ENCODE results near the gene IL2RA.
A peak's percentile ranks its signal among the peaks of the same experiment; 100 is the strongest.
"Not testable (repeated sequence)": the region's sequence is repeated elsewhere in the genome, so short reads cannot be mapped to it uniquely, and the experiment has no call there.

The IL2RA gene

GRCh38 chr10:6011558-6011957 lies 50.6 kb downstream of the IL2RA start:
- DNase-seq, result no peak

DNA sequence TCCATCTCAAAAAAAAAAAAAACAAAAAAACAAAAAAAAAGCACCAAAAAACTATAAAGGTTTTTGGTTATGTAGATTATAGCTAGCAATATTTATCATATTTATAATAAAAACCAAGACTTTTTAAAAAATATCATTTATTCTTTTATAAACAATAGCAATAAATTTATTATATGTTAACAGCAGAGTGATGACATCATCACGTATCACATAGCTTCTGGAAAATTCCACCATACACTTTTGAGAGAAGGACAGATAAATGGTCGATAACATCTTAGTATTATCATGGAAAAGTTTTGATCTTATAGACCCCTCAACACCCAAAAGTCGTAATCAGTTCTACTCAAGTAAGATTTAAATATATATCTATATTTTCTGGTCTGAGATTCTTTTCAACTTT lies 51.6 kb downstream of the IL2RA start:
- no peak for DNase-seq

DNA sequence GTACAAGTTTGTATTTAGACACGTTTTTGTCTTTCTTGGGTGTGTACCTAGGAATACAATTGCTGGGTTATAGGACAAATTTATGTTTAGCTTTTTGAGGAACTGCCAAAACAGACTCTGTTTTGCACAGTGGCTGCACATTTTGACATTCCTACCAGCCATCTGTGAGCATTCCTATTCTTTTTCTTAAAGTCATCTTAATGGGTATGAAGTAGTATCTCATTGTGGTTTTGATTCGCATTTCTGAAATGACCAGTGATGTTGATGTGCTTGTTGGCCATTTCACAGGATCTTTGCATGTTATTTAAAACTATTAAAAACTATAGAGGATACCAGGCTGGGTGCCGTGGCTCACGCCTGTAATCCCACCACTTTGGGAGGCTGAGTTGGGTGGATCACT lies 52.2 kb downstream of the IL2RA start:
- no peak for DNase-seq

DNA sequence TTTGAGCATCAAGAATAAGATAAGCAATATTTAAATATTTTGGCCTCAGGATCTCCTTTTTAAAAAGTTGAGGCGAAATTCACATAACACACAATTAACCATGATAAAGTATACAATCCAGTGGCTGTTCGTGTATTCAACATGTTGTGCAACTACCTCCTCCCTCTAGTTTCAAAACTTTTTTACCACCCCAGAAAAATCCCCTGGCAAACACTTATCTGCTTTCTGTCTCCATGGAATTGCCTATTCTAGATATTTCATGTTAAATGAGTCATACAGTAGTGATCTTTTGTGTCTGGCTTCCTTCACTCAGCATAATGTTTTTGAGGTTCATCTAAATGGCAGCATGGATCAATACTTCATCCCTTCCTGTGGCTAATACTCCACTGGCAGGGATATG lies 53.0 kb downstream of the IL2RA start:
- DNase-seq, result no peak

DNA sequence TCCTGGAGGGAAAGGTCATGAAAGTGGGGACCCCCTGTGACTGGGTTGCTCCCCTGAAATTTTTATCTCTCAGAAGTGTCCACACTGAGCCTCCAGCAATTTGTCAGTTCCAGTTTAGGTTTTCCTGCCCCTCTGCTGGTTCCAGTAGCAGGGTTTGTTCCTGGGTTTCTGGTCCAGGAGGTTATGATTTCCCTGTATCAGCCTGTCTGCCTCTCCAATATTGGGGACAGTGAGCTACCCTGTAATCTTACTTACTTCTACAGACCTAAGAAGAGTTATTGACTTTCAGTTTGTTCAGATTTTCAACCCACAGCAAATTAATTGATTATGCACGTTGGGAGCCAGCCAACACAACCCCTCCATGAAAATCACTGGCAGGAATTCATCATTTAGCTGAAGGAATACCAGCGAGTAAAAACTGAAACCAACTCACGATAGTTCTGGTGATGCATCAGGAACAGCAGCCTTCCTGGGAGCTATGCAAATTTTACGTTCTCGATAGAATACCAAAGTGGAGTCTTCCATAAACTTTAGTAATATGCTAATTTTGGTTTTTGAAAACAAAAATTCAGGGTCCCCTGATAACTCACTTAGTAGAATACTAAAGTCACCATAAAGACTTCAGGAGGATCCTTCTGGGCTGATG lies 53.5 kb downstream of the IL2RA start:
- DNase-seq, result no peak

DNA sequence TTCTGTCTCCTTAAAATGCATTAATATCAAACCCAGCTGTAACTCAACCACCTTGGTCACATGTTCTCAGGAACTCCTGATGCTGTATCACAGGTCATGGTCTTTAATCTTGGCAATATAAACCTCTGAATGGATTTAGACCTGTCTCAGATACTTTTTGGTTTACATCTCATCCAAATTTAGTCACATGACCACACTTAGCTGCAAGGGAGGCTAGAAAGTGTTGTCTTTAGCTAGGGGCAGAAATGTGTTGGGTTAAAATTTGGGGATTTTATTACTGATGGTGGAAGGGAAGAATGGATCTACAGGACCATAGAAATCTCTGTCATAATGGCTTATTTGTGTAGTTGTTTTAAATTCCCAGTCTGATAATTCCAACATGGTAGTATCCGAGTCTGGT lies 55.2 kb downstream of the IL2RA start:
- no peak for DNase-seq

GRCh38 chr10:6006546-6006945 lies 55.6 kb downstream of the IL2RA start:
- DNase-seq, result no peak

- no peak for DNase-seq
Observed at GRCh38 chr10:6005856-6006395, 56.2 kb downstream of the IL2RA start.

GRCh38 chr10:6005161-6005804 lies 56.9 kb downstream of the IL2RA start:
- DNase-seq, result not testable (repeated sequence)

- no peak for DNase-seq
Observed at GRCh38 chr10:6002809-6003510, 59.2 kb downstream of the IL2RA start.

DNA sequence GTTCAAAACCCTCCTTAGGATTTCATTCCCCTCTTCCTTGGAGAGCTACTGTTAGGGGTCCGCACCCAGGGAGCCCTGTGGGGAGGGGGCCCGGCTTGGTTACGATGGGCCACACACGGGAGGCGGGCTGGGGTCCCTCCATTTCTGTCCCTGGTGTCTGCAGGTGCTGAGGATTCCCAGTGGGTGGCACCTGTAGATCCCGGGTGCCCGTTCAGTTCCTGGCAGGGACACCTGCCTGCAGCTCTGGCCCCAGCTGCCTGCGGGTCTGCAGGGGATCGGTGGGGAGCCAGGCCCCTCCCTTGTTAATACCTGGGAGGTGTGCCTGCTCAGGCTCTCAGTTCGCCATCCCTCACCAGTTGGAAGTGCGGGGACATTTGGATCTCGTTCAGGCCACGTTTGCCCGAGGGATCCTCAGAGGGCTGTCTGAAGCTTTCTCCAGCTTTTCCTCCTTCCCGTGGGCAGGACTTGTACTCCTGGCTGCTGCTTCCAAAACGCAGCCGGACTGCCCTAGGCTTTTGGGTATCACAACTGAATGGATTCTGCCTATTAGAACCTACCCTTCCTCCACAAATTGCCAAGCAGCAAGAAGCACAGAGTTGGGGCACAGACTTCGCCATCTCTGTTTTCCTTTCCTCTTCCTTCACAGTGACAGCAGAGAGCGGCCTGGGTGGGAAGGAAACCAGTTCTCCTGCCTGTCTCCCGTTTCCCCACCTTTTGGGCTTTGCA lies 62.6 kb downstream of the IL2RA start:
- no peak for DNase-seq

GRCh38 chr10:5996696-5997095 lies 65.5 kb downstream of the IL2RA start:
- DNase-seq, result no peak

- no peak for DNase-seq
Observed at GRCh38 chr10:5992398-5992797, 69.8 kb downstream of the IL2RA start.

DNA sequence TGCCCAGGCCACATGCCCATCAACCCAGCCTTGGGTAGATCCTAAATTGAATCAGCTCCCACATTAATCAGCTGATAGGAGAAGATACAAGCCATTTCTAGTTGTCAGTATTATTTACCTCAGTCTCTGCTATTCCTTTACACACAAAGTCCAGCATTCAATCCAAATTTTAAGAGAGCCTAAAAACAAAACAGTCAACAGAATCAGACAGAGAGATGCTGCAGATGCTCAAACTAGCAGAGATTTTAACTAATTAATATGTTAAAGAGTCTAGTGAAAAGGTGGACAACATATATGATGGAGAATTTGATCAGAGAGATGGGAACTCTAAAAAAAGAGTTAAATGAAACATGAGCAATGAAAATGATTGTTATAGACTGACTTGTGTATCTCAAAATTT lies 70.5 kb downstream of the IL2RA start:
- DNase-seq, result no peak

DNA sequence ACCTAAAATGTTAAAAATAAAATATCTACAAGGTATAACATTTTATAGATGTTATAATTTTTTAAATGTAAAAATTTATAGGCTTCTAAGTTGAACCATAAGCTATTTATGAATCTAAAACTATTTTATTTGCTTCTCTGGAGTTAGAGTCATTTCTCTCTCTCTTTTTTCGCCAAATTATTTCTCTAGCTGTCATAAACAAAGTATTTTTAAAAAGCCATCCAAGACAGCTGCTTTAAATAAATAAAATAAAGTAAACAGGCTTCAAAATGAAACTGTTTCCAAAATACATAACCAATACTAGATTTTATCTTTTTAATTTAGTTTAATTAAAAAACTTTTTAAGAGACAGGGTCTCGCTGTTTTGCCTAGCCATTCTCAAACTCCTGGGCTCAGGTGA lies 72.4 kb downstream of the IL2RA start:
- DNase-seq, result no peak

DNA sequence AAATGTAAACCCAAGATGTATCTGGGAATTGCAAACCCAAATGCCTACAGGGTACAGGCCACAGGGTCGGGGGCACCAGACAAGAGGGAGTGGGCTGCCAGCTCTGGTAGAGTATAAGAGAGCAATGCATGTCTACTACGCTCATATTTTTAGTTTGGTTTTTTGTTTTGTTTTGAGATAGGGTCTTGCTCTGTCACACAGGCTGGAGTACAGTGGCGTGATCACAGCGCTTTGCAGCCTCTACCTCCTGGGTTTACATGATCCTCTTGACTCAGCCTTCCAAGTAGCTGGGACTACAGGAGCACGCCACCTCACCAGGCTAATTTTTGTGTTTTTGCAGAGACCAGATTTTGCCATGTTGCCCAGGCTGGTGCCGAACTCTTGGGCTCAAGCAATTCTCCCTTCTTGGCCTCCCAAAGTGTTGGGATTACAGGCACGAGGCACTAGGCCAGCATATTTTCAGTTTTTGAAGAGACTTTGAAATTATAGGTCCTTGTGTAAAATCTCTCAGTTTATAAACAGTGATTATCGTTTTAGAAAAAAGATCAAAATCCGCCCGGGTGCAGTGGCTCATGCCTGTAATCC lies 73.7 kb downstream of the IL2RA start:
- no peak for DNase-seq

DNA sequence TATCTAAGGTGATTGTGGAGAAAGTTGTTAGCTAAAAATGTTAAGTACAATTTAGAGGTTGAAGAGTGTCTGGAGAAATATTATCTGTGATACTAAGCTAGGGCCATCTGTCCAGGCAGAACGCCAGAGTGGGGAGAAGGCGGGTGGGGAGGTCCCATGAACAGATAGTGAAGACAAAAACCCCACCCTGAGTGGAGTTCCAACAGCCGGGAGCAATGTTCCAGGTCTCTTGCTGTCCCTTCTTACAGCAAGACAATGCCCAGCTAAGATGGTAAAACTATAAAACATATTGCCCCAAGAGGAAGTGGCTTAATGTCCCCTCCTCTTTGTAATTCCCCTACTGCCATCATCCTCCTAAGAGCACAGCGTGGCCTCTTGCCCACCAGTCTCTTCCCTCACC lies 74.4 kb downstream of the IL2RA start:
- no peak for DNase-seq

DNA sequence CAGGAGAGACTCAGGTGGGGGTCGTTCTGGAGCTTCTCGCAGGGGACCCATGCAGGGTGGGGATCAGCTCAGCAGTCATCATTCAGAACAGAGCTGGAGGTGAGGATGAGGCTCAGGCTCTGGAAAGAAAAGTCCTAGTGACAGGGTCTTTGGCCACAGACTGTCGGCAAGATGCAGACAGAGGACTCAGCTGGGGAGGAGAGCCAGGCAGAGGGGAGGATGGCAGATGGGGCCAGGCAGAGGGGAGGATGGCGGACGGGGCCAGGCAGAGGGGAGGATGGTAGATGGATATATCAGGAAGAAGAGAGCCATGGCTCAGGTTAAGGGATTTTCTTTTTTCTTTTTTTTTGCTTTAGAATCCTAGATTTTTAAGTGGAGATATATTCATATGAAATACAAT lies 77.1 kb downstream of the IL2RA start:
- no peak for DNase-seq

DNA sequence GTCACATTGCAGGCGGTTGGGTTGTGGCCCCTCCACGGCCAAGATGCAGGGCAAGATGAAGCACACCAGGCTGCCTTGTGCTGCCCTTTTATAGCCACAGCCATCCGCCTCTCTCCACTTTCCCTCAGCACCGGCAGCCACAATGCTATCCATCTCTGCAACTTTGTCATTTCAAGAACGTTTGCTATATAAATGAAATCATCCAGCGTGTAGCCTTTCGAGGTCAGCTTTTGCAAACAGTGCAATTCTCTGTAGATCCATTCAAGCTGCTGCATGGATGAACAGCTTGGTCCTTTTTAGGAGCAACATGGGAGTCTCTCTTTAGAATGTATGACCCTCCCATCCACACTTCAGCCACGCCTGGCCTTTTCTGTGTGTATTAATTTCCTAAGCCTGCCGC lies 78.4 kb downstream of the IL2RA start:
- DNase-seq, result no peak

- DNase-seq, result no peak
Observed at GRCh38 chr10:5981529-5981928, 80.6 kb downstream of the IL2RA start.

DNA sequence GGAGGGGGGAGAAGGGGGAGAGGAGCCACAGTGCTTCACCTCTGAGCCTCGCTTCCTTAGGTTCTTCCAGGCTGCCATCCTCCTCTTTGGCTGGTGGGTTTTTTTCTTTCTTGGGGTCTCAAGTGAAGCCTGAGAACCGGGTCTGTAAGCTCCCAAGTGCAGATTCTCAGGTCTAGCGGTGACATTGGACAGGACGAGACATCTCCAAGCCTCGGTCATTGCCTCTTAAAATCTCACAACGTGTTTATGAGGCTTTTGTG lies 84.0 kb downstream of the IL2RA start:
- DNase-seq, result no peak

- DNase-seq, result peak; percentile 78 to 84
Observed at GRCh38 chr10:5977471-5978229, 84.5 kb downstream of the IL2RA start, which contains the start of gene IL15RA. TSS of gene IL15RA (minus strand) at chr10:5977543. CDS start at chr10:5977492, 51 bp downstream.
